Retinal pigment epithelial cell (primary cell): Measurements from ENCODE around the gene TMEM164.

Experiments used
- DNase-seq: peaks from one replicate; pipeline ENCODE4 v3.0.0-alpha.2; 2010; ENCODE audit warnings: low read depth
- H3K4me3 ChIP-seq: 2 replicates; pipeline ENCODE4 v1.5.1; 2011; ENCODE audit warnings: mild to moderate bottlenecking, low read length, control low read depth, moderate library complexity
- CTCF ChIP-seq: conservative IDR thresholded peaks from 2 replicates; pipeline ENCODE4 v1.5.1; 2011; ENCODE audit warnings: low read depth, low read length, control low read depth, inconsistent platforms

The TMEM164 gene

GRCh38 chrX:110103344-110103743 is 100.4 kb downstream of the TMEM164 start:
- no peak for DNase-seq
- no peak for TF ChIP-seq CTCF
- no peak overlapping the region for H3K4me3 ChIP-seq

GRCh38 chrX:110104078-110104477 is 101.2 kb downstream of the TMEM164 start:
- no peak for DNase-seq
- H3K4me3 ChIP-seq = no peak overlapping the region
- no peak for TF ChIP-seq CTCF

GRCh38 chrX:110108381-110108821 is 105.5 kb downstream of the TMEM164 start:
- TF ChIP-seq CTCF = no peak
- H3K4me3 ChIP-seq = no peak overlapping the region
- no peak for DNase-seq

- DNase-seq = no peak
- TF ChIP-seq CTCF = no peak
- no peak overlapping the region for H3K4me3 ChIP-seq
Observed at GRCh38 chrX:110114260-110114776, 111.4 kb downstream of the TMEM164 start.

GRCh38 chrX:110116066-110116980 is 113.4 kb downstream of the TMEM164 start:
- DNase-seq = no peak

GRCh38 chrX:110118530-110118929 is 115.6 kb downstream of the TMEM164 start:
- no peak overlapping the region for H3K4me3 ChIP-seq
- no peak for TF ChIP-seq CTCF

More at GRCh38 chrX:110116066-110116980, 113.4 kb downstream of the TMEM164 start:
- no peak for TF ChIP-seq CTCF
- no peak overlapping the region for H3K4me3 ChIP-seq

GRCh38 chrX:110119480-110119879 is 116.6 kb downstream of the TMEM164 start:
- no peak for TF ChIP-seq CTCF
- H3K4me3 ChIP-seq = no peak overlapping the region
- DNase-seq = no peak

More at GRCh38 chrX:110118530-110118929, 115.6 kb downstream of the TMEM164 start:
- no peak for DNase-seq
